Right lobe of liver (tissue), 6 donors: ENCODE data around the gene TMEM175. TPM values are rescaled to one million over a fixed set of nuclear protein-coding genes. Genes with fewer than 3 reads are reported as not detected.
"Not testable (repeated sequence)": the region's sequence is repeated elsewhere in the genome, so short reads cannot be mapped to it uniquely, and the experiment has no call there.

Experiments used
- ATAC-seq, 4 donors: fragments of 200-7000 bp; cut with Tn5 transposase; one replicate each; pipeline ENCODE4 v1.9.1; 2020; ENCODE audit warnings: mild to moderate bottlenecking in 4 of 4, moderate library complexity in 4 of 4
- DNase-seq, 3 donors: peaks; one replicate each; pipeline ENCODE4 v3.0.0-alpha.2; 2020
- H3K27ac ChIP-seq, 3 donors: fragments of 200-600 bp; one replicate each; pipeline ENCODE4 v1.8.0; 2022
- H3K27me3 ChIP-seq, 2 donors: fragments of 200-600 bp; one replicate each; pipeline ENCODE4 v1.8.0; 2022
- H3K36me3 ChIP-seq, 4 donors: fragments of 200-600 bp; sonication (generic) in 1 of 4; one replicate each; pipeline versions ENCODE4 v1.5.1 to v1.8.0; 2017 to 2022; ENCODE audit warnings: control low read depth in 1 of 4
- H3K4me1 ChIP-seq, 4 donors: fragments of 200-600 bp; sonication (generic) in 1 of 4; one replicate each; pipeline versions ENCODE4 v1.5.1 to v1.8.0; 2017 to 2022; ENCODE audit warnings: control low read depth in 1 of 4
- H3K4me3 ChIP-seq, 3 donors: fragments of 200-600 bp; one replicate each; pipeline ENCODE4 v1.8.0; 2022
- H3K9me3 ChIP-seq, 4 donors: fragments of 200-600 bp; sonication (generic) in 1 of 4; one replicate each; pipeline versions ENCODE4 v1.5.1 to v1.8.0; 2017 to 2022; ENCODE audit warnings: control low read depth in 1 of 4
- CTCF ChIP-seq, 4 donors: fragments of 200-600 bp in 3 of 4; fragments of 450-650 bp in 1 of 4; IDR thresholded peaks; one replicate each; pipeline versions ENCODE4 v1.5.1 to v1.8.0; 2016 to 2022; ENCODE audit warnings: antibody characterized with exemption in 4 of 4, mild to moderate bottlenecking in 2 of 4
- POLR2A ChIP-seq: fragments of 450-650 bp; IDR thresholded peaks from one replicate; pipeline ENCODE4 v1.6.1; 2017; ENCODE audit warnings: antibody characterized with exemption, mild to moderate bottlenecking
- WGBS: methylation state at CpG from one replicate; pipeline ENCODE4 v1.1.6; 2018; ENCODE audit warnings: low coverage, low lambda C conversion rate; ENCODE audit not compliant: insufficient coverage; ENCODE audit errors: missing lambda C conversion rate; 5-methylcytosine and 5-hydroxymethylcytosine counted together
- intact Hi-C, 2 donors: fragments of 100-400 bp; cut with DNase I; formaldehyde crosslinking; loops; one replicate each; pipeline versions ENCODE4 v1.11.2 to v1.14.1; 2022
- total RNA-seq, 6 experiments: library from RNA; depleted of rRNA in 2 of 6; stranded (reverse); fragments of >200 nt in 2 of 6; fragmentation: NEBNext Ultra II Directional in 3 of 6; extraction: Animal tissue kit (Norgen Biotek cat#: 25700) in 3 of 6; gene quantifications; one replicate each; pipeline versions ENCODE4 v1.1.0 to v1.2.4, GENCODE V29; 2016 to 2023
- donor health status: DM: no; HTN: yes; CAD: no.
- donor health status: DM: no; HTN: no; CAD: no.
- donor health status: DM: no; HTN: no; CAD: no.
- donor health status: DM: no; HTN: yes; CAD: no.
- donor health status: DM: no; HTN: yes; CAD: no.

The TMEM175 gene
- total RNA-seq, 6 experiments from 2014 or later, result 22.0 to 31.8 (median 23.6) TPM

DNA sequence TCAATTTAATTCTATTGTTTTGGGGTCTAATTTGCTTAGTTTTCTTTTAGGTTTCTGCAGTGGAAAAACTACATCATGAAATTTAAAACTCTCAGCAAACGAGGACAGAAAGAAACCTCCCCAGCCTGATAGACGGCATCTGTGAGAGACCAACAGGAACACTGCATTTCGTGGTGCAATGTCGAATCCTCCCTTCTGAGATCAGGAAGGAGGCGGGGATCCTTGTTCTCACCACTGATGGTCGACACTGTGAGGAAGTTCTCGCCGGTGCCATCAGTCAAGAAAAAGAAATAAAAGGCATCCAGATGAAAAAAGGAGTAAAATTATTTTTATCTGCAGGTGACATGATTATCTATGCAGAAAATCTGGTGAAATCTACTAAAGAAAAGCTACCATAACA lies 16.7 kb upstream of the TMEM175 start:
- H3K4me1 ChIP-seq, result peaks cover 0 to 6% (median 0%) of the 10 kb centered on the region in 4 donors
- intact Hi-C loops, result no loop called here
- 42% methylated on average over 8 of the region's 8 CpGs for WGBS
- no peak overlapping the region for H3K27ac ChIP-seq
- H3K36me3 ChIP-seq, result peaks cover 0 to 20% (median 3%) of the 10 kb centered on the region in 4 donors
- DNase-seq, result peak; percentile 3 to 33 (median 25)
- peak in 3 of 4 donors; percentile 43 to 68 (median 52) for ATAC-seq
- no peaks in the 10 kb centered on the region for H3K27me3 ChIP-seq
- no peak overlapping the region for H3K4me3 ChIP-seq
- no peaks in the 10 kb centered on the region for H3K9me3 ChIP-seq
- TF ChIP-seq POLR2A (no peak), CTCF (IDR thresholded peaks at IDR 0.05) (no peak)

DNA sequence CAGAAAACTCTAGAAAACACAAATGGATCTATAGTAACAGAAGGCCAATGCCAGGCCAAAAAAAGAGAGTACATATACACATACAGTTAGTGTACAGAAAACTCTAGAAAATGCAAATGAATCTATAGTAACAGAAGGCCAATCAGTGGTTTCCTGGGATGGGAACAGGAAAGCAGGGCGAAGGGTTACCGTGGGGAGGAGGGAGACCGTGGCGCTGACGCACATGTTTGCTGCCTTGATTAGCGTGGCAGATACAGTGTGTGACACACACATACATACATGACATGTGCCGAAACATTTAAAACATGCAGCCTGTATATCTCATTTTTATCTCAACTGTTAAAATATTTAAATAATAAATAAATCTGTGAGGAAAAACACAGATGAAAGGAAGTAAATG lies 14.8 kb upstream of the TMEM175 start:
- intact Hi-C loops, result no loop called here
- Histone ChIP-seq H3K36me3 (peaks cover 0 to 8% (median 0%) of the 10 kb centered on the region in 4 donors), H3K9me3 (no peaks in the 10 kb centered on the region), H3K4me1 (peaks cover 0 to 6% (median 0%) of the 10 kb centered on the region in 4 donors), H3K27me3 (no peaks in the 10 kb centered on the region), H3K27ac (no peak overlapping the region), H3K4me3 (no peak overlapping the region)
- WGBS, result 96% methylated on average over 7 of the region's 7 CpGs
- TF ChIP-seq POLR2A (no peak), CTCF (IDR thresholded peaks at IDR 0.05) (no peak)
- no peak for DNase-seq
- no peak for ATAC-seq

DNA sequence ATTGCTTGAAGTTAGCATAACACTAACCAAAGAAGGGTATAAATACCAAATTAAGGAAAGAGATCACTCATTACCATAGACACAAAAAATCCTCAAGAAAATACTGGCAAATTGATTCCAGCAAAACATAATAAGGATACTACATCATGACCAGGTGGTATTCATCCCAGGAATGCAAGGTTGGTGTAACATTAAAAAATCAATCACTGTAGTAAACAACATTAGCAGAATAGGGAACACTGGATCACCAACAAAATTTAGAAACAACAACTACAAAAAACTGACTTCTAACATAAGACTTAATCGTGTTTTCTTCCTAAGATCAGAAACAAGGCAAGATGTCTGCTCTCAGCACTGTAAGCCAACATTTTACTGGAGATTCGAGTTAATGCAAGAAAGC lies 14.3 kb upstream of the TMEM175 start:
- no peaks in the 10 kb centered on the region for H3K9me3 ChIP-seq
- H3K4me3 ChIP-seq, result no peak overlapping the region
- intact Hi-C loops, result no loop called here
- H3K36me3 ChIP-seq, result peaks cover 0 to 5% (median 0%) of the 10 kb centered on the region in 4 donors
- TF ChIP-seq CTCF (IDR thresholded peaks at IDR 0.05) (no peak), POLR2A (no peak)
- 96% methylated on average over 2 of the region's 2 CpGs for WGBS
- H3K27me3 ChIP-seq, result no peaks in the 10 kb centered on the region
- ATAC-seq, result no peak
- H3K4me1 ChIP-seq, result peaks cover 0 to 6% (median 0%) of the 10 kb centered on the region in 4 donors
- DNase-seq, result no peak
- H3K27ac ChIP-seq, result no peak overlapping the region

DNA sequence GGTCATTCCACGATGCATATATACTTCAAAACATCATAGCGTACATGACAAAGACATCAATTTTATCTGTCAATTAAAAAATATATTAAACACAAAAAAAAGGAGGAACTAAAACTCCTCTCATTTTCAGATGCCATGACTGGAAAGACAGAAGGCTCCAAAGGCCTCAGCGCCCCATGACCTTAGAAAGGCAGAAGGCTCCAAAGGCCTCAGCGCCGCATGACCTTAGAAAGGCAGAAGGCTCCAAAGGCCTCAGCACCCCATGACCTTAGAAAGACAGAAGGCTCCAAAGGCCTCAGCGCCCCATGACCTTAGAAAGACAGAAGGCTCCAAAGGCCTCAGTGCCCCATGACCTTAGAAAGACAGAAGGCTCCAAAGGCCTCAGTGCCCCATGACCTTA lies 13.7 kb upstream of the TMEM175 start:
- 77% methylated on average over 6 of the region's 6 CpGs for WGBS
- ATAC-seq, H3K4me3 ChIP-seq, H3K27ac ChIP-seq, H3K27me3 ChIP-seq, H3K4me1 ChIP-seq, DNase-seq, H3K36me3 ChIP-seq, intact Hi-C loops, H3K9me3 ChIP-seq: not testable (repeated sequence)

DNA sequence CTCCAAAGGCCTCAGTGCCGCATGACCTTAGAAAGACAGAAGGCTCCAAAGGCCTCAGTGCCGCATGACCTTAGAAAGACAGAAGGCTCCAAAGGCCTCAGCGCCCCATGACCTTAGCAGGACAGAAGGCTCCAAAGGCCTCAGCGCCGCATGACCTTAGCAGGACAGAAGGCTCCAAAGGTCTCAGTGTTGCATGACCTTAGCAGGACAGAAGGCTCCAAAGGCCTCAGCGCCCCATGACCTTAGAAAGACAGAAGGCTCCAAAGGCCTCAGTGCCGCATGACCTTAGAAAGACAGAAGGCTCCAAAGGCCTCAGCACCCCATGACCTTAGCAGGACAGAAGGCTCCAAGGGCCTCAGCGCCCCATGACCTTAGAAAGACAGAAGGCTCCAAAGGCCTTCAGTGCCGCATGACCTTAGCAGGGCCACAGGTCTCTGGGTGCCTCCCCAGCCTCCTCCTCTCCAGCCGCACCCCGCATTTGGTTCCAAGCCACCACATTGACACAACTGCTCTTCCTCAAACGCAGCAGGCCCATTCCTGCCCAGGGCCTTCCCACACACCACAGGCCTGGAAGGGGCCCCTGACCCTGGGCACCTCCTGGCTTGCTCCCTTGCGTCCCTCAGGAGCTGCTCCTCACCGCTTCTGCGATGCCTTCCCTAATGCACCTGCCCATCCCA lies 13.1 kb upstream of the TMEM175 start:
- H3K4me1 ChIP-seq, H3K36me3 ChIP-seq, H3K9me3 ChIP-seq, H3K4me3 ChIP-seq, ATAC-seq, H3K27ac ChIP-seq, H3K27me3 ChIP-seq, intact Hi-C loops, DNase-seq: not testable (repeated sequence)
- WGBS, result 91% methylated on average over 8 of the region's 15 CpGs
